ENCODE data around the gene NOP16.

- TF ChIP-seq CTCF (IDR thresholded peaks at IDR 0.05) (peak; percentile 52 to 97 (median 94)), EP300 (IDR thresholded peaks at IDR 0.05) (no peak)
Measured at GRCh38 chr5:176415952-176416924, 27.8 kb upstream of the NOP16 start, which contains the start of gene CLTB.

Data from ovary (tissue), 3 donors.